ENCODE data around the gene GABRD.

GABRD gene

GRCh38 chr1:2016123-2016522, 3.0 kb upstream of the GABRD start:
- no peaks in the 10 kb centered on the region; the same call in 1 of the 2 replicates for H3K27me3 ChIP-seq (ENCODE audit: low read depth, low read length)

GRCh38 chr1:2018217-2019171, 651 bp upstream of the GABRD start:
- no peak overlapping the region for H3K4me3 ChIP-seq (ENCODE audit: low read length)
- H3K4me2 ChIP-seq (ENCODE audit: low read length) = no peak overlapping the region
- no peak overlapping the region for H3K9ac ChIP-seq (ENCODE audit: low read length)
- H4K20me1 ChIP-seq (ENCODE audit: insufficient read depth, low read length) = no peaks in the 10 kb centered on the region
- H3K79me2 ChIP-seq (ENCODE audit: low read length) = no peaks in the 10 kb centered on the region
- H3K4me1 ChIP-seq (ENCODE audit: low read length) = no peaks in the 10 kb centered on the region
- H3K27ac ChIP-seq (ENCODE audit: low read length) = no peak overlapping the region
- no peaks in the 10 kb centered on the region for H3K36me3 ChIP-seq (replicated peaks; ENCODE audit: low read depth, low read length)
- no peak for TF ChIP-seq CTCF (IDR thresholded peaks at IDR 0.05; ENCODE audit: low read depth, low read length)
- TF ChIP-seq EZH2phosphoT487 (IDR thresholded peaks at IDR 0.05; ENCODE audit: low read depth) = no peak
- no peaks in the 10 kb centered on the region; the same call in 1 of the 2 replicates for H3K27me3 ChIP-seq (ENCODE audit: low read depth, low read length)
- H3K9me3 ChIP-seq (ENCODE audit: insufficient read depth, low read length) = no peaks in the 10 kb centered on the region
- H2AFZ ChIP-seq (ENCODE audit: low read depth, low read length) = no peak overlapping the region

More at GRCh38 chr1:2016123-2016522, 3.0 kb upstream of the GABRD start:
- Histone ChIP-seq H2AFZ (ENCODE audit: low read depth, low read length) (no peak overlapping the region), H3K9me3 (ENCODE audit: insufficient read depth, low read length) (no peaks in the 10 kb centered on the region), H4K20me1 (ENCODE audit: insufficient read depth, low read length) (no peaks in the 10 kb centered on the region), H3K4me2 (ENCODE audit: low read length) (no peak overlapping the region), H3K9ac (ENCODE audit: low read length) (no peak overlapping the region), H3K4me3 (ENCODE audit: low read length) (no peak overlapping the region), H3K79me2 (ENCODE audit: low read length) (no peaks in the 10 kb centered on the region), H3K4me1 (ENCODE audit: low read length) (no peaks in the 10 kb centered on the region), H3K27ac (ENCODE audit: low read length) (no peak overlapping the region), H3K36me3 (replicated peaks; ENCODE audit: low read depth, low read length) (no peaks in the 10 kb centered on the region)
- no peak for TF ChIP-seq CTCF (IDR thresholded peaks at IDR 0.05; ENCODE audit: low read depth, low read length)
- TF ChIP-seq EZH2phosphoT487 (IDR thresholded peaks at IDR 0.05; ENCODE audit: low read depth) = no peak

- Histone ChIP-seq H3K36me3 (replicated peaks; ENCODE audit: low read depth, low read length) (no peaks in the 10 kb centered on the region), H3K4me3 (ENCODE audit: low read length) (no peak overlapping the region), H3K9me3 (ENCODE audit: insufficient read depth, low read length) (no peaks in the 10 kb centered on the region), H3K9ac (ENCODE audit: low read length) (no peak overlapping the region), H3K4me2 (ENCODE audit: low read length) (no peak overlapping the region), H3K27ac (ENCODE audit: low read length) (no peak overlapping the region), H3K4me1 (ENCODE audit: low read length) (no peaks in the 10 kb centered on the region), H3K27me3 (ENCODE audit: low read depth, low read length) (no peaks in the 10 kb centered on the region; the same call in 1 of the 2 replicates), H2AFZ (ENCODE audit: low read depth, low read length) (no peak overlapping the region), H4K20me1 (ENCODE audit: insufficient read depth, low read length) (no peaks in the 10 kb centered on the region), H3K79me2 (ENCODE audit: low read length) (no peaks in the 10 kb centered on the region)
- TF ChIP-seq CTCF (IDR thresholded peaks at IDR 0.05; ENCODE audit: low read depth, low read length) (no peak), EZH2phosphoT487 (IDR thresholded peaks at IDR 0.05; ENCODE audit: low read depth) (no peak)
Measured at GRCh38 chr1:2019571-2020309, 595 bp downstream of the GABRD start.

- TF ChIP-seq CTCF (IDR thresholded peaks at IDR 0.05; ENCODE audit: low read depth, low read length) = no peak
- no peak for TF ChIP-seq EZH2phosphoT487 (IDR thresholded peaks at IDR 0.05; ENCODE audit: low read depth)
- Histone ChIP-seq H3K9me3 (ENCODE audit: insufficient read depth, low read length) (no peaks in the 10 kb centered on the region), H3K79me2 (ENCODE audit: low read length) (no peaks in the 10 kb centered on the region), H4K20me1 (ENCODE audit: insufficient read depth, low read length) (no peaks in the 10 kb centered on the region), H3K4me2 (ENCODE audit: low read length) (no peak overlapping the region), H3K27me3 (ENCODE audit: low read depth, low read length) (no peaks in the 10 kb centered on the region; the same call in 1 of the 2 replicates), H3K9ac (ENCODE audit: low read length) (no peak overlapping the region), H3K36me3 (replicated peaks; ENCODE audit: low read depth, low read length) (no peaks in the 10 kb centered on the region), H2AFZ (ENCODE audit: low read depth, low read length) (no peak overlapping the region), H3K4me3 (ENCODE audit: low read length) (no peak overlapping the region), H3K27ac (ENCODE audit: low read length) (no peak overlapping the region), H3K4me1 (ENCODE audit: low read length) (no peaks in the 10 kb centered on the region)
Measured at GRCh38 chr1:2020310-2020655, 1.1 kb downstream of the GABRD start.
